HepG2 (cell line): ENCODE data around the gene GAB3.

Source experiments
- DNMT1 ChIP-seq: sonication (generic); formaldehyde crosslinking; IDR thresholded peaks from 2 replicates; pipeline ENCODE4 v1.5.1; 2020; ENCODE audit warnings: mild to moderate bottlenecking, missing genetic modification reagents
- EZH2 ChIP-seq: conservative IDR thresholded peaks from 2 replicates; pipeline ENCODE4 v1.6.1; 2012; ENCODE audit warnings: mild to moderate bottlenecking, low read depth, low read length, moderate library complexity
- HNRNPUL1 ChIP-seq: fragments of 200-400 bp; formaldehyde crosslinking; IDR thresholded peaks from 2 replicates; pipeline ENCODE4 v1.6.1; 2017; ENCODE audit warnings: low read depth, mild to moderate bottlenecking, low read length, moderate library complexity
- KLF6 ChIP-seq: IDR thresholded peaks from 2 replicates; pipeline ENCODE4 v1.8.0; 2016; ENCODE audit warnings: missing biosample characterization, missing genetic modification reagents
- PCBP2 ChIP-seq: fragments of 200-400 bp; formaldehyde crosslinking; optimal IDR thresholded peaks from 2 replicates; pipeline ENCODE3; 2018; ENCODE audit warnings: low read length, low read depth; ENCODE audit not compliant: poor library complexity, severe bottlenecking
- POLR2A ChIP-seq, 2 experiments: IDR thresholded peaks; 2 replicates each; pipeline ENCODE4 v1.6.1; 2011; ENCODE audit warnings: low read depth in 2 of 2, low read length in 2 of 2, mild to moderate bottlenecking in 1 of 2, moderate library complexity in 1 of 2; ENCODE audit not compliant: insufficient read depth in 1 of 2
- SIN3A ChIP-seq: IDR thresholded peaks from 2 replicates; pipeline ENCODE4 v1.6.1; 2011; ENCODE audit warnings: low read depth, mild to moderate bottlenecking, control low read depth, low read length, borderline replicate concordance
- THRA ChIP-seq: sonication (generic); formaldehyde crosslinking; IDR thresholded peaks from 2 replicates; pipeline ENCODE4 v1.4.0; 2020; ENCODE audit warnings: missing genetic modification reagents, borderline replicate concordance
- ZBTB21 ChIP-seq: sonication (generic); formaldehyde crosslinking; IDR thresholded peaks from 2 replicates; pipeline ENCODE4 v1.4.0; 2020; ENCODE audit warnings: missing genetic modification reagents
- ZFP37 ChIP-seq: sonication (generic); formaldehyde crosslinking; IDR thresholded peaks from 2 replicates; pipeline ENCODE4 v1.4.0; 2020; ENCODE audit warnings: missing genetic modification reagents, borderline replicate concordance
- ZNF20 ChIP-seq: sonication (generic); formaldehyde crosslinking; IDR thresholded peaks from 2 replicates; pipeline ENCODE4 v1.4.0; 2020; ENCODE audit warnings: mild to moderate bottlenecking, moderate library complexity, missing genetic modification reagents

GRCh38 chrX:154693394-154693793 is 57.5 kb downstream of the GAB3 start:
- no peak for TF ChIP-seq ZNF20 (CRISPR knock-in tag)
- no peak for TF ChIP-seq SIN3A
- TF ChIP-seq HNRNPUL1: no peak
- TF ChIP-seq DNMT1 (CRISPR knock-in tag): no peak
- TF ChIP-seq ZFP37 (CRISPR knock-in tag): no peak
- no peak for TF ChIP-seq PCBP2
- TF ChIP-seq ZBTB21 (CRISPR knock-in tag): no peak
- no peak for TF ChIP-seq EZH2
- TF ChIP-seq POLR2A (IDR thresholded peaks at IDR 0.05; ENCODE audit: insufficient read depth in 1 of 2, low read depth in 2 of 2, low read length in 2 of 2): no peak
- no peak for TF ChIP-seq KLF6 (CRISPR knock-in tag)
- TF ChIP-seq THRA (CRISPR knock-in tag): no peak
